Heart left ventricle (tissue), 16 donors: ENCODE results near the gene ANKRD61. TPM values are rescaled to one million over a fixed set of nuclear protein-coding genes. Genes with fewer than 3 reads are reported as not detected.
"Not testable (repeated sequence)": the region's sequence is repeated elsewhere in the genome, so short reads cannot be mapped to it uniquely, and the experiment has no call there.

ENCODE experiments used
- ATAC-seq, 4 donors: fragments of 200-7000 bp; cut with Tn5 transposase; one replicate each; pipeline ENCODE4 v1.9.1; 2020 to 2022; ENCODE audit warnings: moderate library complexity in 4 of 4, mild to moderate bottlenecking in 3 of 4, moderate number of reproducible peaks in 1 of 4
- DNase-seq, 5 donors: peaks; one replicate each; pipeline ENCODE4 v3.0.0-alpha.2; 2020
- H3K27ac ChIP-seq, 12 donors: fragments of 200-600 bp; sonication (generic) in 4 of 12; one replicate each; pipeline versions ENCODE4 v1.5.0 to v1.8.0; 2016 to 2022; ENCODE audit warnings: mild to moderate bottlenecking in 2 of 12
- H3K27me3 ChIP-seq, 9 donors: fragments of 200-600 bp; sonication (generic) in 2 of 9; one replicate each; pipeline versions ENCODE4 v1.5.1 to v1.8.0; 2016 to 2022; ENCODE audit warnings: mild to moderate bottlenecking in 3 of 9
- H3K36me3 ChIP-seq, 9 donors: fragments of 200-600 bp; sonication (generic) in 2 of 9; one replicate each; pipeline versions ENCODE4 v1.5.0 to v1.8.0; 2018 to 2022; ENCODE audit warnings: mild to moderate bottlenecking in 2 of 9
- H3K4me1 ChIP-seq, 12 donors: fragments of 200-600 bp; sonication (generic) in 4 of 12; one replicate each; pipeline versions ENCODE4 v1.5.0 to v1.8.0; 2016 to 2022; ENCODE audit warnings: mild to moderate bottlenecking in 3 of 12
- H3K4me3 ChIP-seq, 12 donors: fragments of 200-600 bp; sonication (generic) in 4 of 12; one replicate each; pipeline versions ENCODE4 v1.5.0 to v1.8.0; 2017 to 2022; ENCODE audit warnings: mild to moderate bottlenecking in 9 of 12, moderate library complexity in 4 of 12
- H3K9me3 ChIP-seq, 12 donors: fragments of 200-600 bp; sonication (generic) in 4 of 12; one replicate each; pipeline versions ENCODE4 v1.5.0 to v1.8.0; 2016 to 2022; ENCODE audit warnings: mild to moderate bottlenecking in 1 of 12
- POLR2A ChIP-seq, 2 donors: fragments of 450-650 bp; IDR thresholded peaks; one replicate each; pipeline ENCODE4 v1.6.1; 2017; ENCODE audit warnings: antibody characterized with exemption in 2 of 2, mild to moderate bottlenecking in 2 of 2, moderate library complexity in 2 of 2
- WGBS, 4 donors: extraction: QIAGEN DNeasy Blood & Tissue Kit in 2 of 4; methylation state at CpG; one replicate each; pipeline versions ENCODE4 v1.1.5 to v1.1.7; 2013 to 2018; 5-methylcytosine and 5-hydroxymethylcytosine counted together
- intact Hi-C, 10 donors: fragments of 100-400 bp; cut with DNase I; formaldehyde crosslinking; loops; one replicate each; pipeline versions ENCODE4 v1.11.1 to v1.14.2; 2022
- polyA plus RNA-seq, 2 donors: library from polyadenylated mRNA; stranded (reverse); fragments of 200-250 nt; gene quantifications; one replicate each; pipeline ENCODE4 v1.2.3, GENCODE V29; 2013
- total RNA-seq, 9 donors: library from RNA; depleted of rRNA in 2 of 9; stranded (reverse); fragments of >200 nt in 2 of 9; fragmentation: NEBNext Ultra II Directional in 3 of 9; extraction: Animal tissue kit (Norgen Biotek cat#: 25700) in 3 of 9; gene quantifications; one replicate each; pipeline versions ENCODE4 v1.1.0 to v1.2.4, GENCODE V29; 2016 to 2023
- TF ChIP-seq, protein P1 (sequence below), 12 donors: fragments of 200-600 bp; sonication (generic) in 4 of 12; IDR thresholded peaks; one replicate each; pipeline versions ENCODE4 v1.5.0 to v1.8.0; 2018 to 2022; ENCODE audit warnings: antibody characterized with exemption in 12 of 12, mild to moderate bottlenecking in 5 of 12
- donor health status: ischemic (EF 13 %, LVEDD 7.1; RV severe dilation, severe dysfunction).
- donor health status: healthy with polysubstance abuse.
- donor health status: DM: no; HTN: yes; CAD: no.
- donor health status: DM: no; HTN: no; CAD: no.
- donor health status: ischemic (EF 25% LVEDD 6.9; RV normal size, moderate dysfunction).
- donor health status: ischemic (EF 25% LVEDD 5.7; RV mildly dilated, moderate dysfunction).
- donor health status: healthy.
- donor health status: DM: yes; HTN: yes; CAD: no.
- donor health status: ischemic (EF 35%, LVEDD 5.7; RV mildly dilated, moderate dysfunction).
- donor health status: nonischemic (EF 11% LVEDD 7.7; RV severe dilation, severe dysfunction).
- donor health status: DM: yes; HTN: yes; CAD: no.
- donor health status: PGD.
- donor health status: ischemic (EF 29% LVEDD 5.4; RV normal size, mild dysfunction).
- donor health status: nonischemic (EF 23%, LVEDD 6.1; RV moderate dilation, normal function).

The ANKRD61 gene
- total and polyA plus RNA-seq, 11 donors, result 0.19 to 0.28 (median 0.25) TPM; not detected in 8

DNA sequence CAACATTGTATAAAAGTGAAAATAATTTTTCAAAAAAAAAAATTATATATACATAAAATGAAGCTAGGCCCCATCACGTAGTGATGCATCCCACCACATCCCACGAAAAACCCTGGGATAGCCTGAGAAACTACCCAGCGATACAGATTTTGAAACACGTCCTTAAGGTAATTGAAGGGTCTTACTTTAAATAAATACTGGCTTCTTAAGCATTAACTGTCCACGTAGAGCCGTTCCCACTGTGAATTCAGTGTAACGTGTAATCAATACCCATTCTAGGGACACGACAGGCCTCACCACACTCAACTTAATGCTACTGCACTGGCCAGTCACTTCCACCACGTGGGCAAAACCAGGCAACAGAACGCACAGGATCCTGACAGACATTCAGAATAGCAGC, 4.0 kb downstream of the ANKRD61 start:
- DNase-seq, result no peak
- Histone ChIP-seq H3K4me3 (no peak overlapping the region), H3K27me3 (no peaks in the 10 kb centered on the region), H3K4me1 (peaks cover 0 to 8% (median 0%) of the 10 kb centered on the region in 12 donors), H3K36me3 (peaks cover 0 to 94% (median 83%) of the 10 kb centered on the region in 9 donors), H3K27ac (no peak overlapping the region), H3K9me3 (no peaks in the 10 kb centered on the region)
- intact Hi-C loops, result loop anchor here in 1 of 10 donors (10.0 kb wide), 1 partner anchor 110 kb away; no protein-coding TSS in a partner anchor
- ATAC-seq, result no peak
- TF ChIP-seq, protein P1, sequence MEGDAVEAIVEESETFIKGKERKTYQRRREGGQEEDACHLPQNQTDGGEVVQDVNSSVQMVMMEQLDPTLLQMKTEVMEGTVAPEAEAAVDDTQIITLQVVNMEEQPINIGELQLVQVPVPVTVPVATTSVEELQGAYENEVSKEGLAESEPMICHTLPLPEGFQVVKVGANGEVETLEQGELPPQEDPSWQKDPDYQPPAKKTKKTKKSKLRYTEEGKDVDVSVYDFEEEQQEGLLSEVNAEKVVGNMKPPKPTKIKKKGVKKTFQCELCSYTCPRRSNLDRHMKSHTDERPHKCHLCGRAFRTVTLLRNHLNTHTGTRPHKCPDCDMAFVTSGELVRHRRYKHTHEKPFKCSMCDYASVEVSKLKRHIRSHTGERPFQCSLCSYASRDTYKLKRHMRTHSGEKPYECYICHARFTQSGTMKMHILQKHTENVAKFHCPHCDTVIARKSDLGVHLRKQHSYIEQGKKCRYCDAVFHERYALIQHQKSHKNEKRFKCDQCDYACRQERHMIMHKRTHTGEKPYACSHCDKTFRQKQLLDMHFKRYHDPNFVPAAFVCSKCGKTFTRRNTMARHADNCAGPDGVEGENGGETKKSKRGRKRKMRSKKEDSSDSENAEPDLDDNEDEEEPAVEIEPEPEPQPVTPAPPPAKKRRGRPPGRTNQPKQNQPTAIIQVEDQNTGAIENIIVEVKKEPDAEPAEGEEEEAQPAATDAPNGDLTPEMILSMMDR (IDR thresholded peaks at IDR 0.05), result no peak
- no peak for TF ChIP-seq POLR2A (IDR thresholded peaks at IDR 0.05)
- WGBS, 4 donors, result 93 to 96% (median 94%) methylated on average over 10 of the region's 10 CpGs

GRCh38 chr7:6035686-6036085, 4.5 kb downstream of the ANKRD61 start:
- Histone ChIP-seq H3K27ac (no peak overlapping the region), H3K4me3 (no peak overlapping the region), H3K9me3 (no peaks in the 10 kb centered on the region), H3K27me3 (no peaks in the 10 kb centered on the region), H3K36me3 (peaks cover 0 to 94% (median 83%) of the 10 kb centered on the region in 9 donors), H3K4me1 (peaks cover 0 to 8% (median 0%) of the 10 kb centered on the region in 12 donors)
- ATAC-seq, result no peak
- 91 to 94% (median 93%) methylated on average over 12 to 13 of the region's 13 CpGs for WGBS, 4 donors
- TF ChIP-seq, protein P1 (IDR thresholded peaks at IDR 0.05), result no peak
- intact Hi-C loops, result loop anchor here in 1 of 10 donors (10.0 kb wide), 1 partner anchor 109 kb away; no protein-coding TSS in a partner anchor
- no peak for DNase-seq

DNA sequence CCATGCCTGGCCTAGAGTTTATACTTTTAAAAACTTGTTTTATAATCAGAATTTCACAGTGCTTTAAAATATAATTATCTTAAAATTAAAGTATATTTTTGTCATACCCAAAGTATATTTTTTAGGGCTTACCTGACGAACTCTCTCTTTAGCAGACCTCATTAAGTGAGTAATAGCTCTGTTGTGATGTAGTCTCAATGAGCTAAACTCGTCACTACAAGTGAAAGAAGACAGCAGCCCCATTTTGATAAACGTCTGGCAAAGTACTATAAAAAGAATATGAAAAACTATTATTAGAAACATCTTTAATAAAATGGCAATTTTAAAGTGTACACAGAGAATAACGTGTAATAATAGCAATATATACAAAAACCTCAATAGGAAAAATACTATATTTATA, 18.6 kb downstream of the ANKRD61 start:
- H3K27ac ChIP-seq, result peak overlapping the region in 8 of 12 donors; percentile 41 to 71 (median 60)
- TF ChIP-seq, protein P1 (IDR thresholded peaks at IDR 0.05), result no peak
- TF ChIP-seq POLR2A (IDR thresholded peaks at IDR 0.05), result no peak
- no peaks in the 10 kb centered on the region for H3K27me3 ChIP-seq
- ATAC-seq (peak; percentile 61 to 80 (median 74)), DNase-seq (no peak)
- WGBS, 4 donors, result 39 to 54% (median 44%) methylated on average over 4 of the region's 4 CpGs
- H3K4me1 ChIP-seq, result peaks cover 0 to 12% (median 0%) of the 10 kb centered on the region in 12 donors
- no peak overlapping the region for H3K4me3 ChIP-seq
- peaks cover 0 to 100% (median 84%) of the 10 kb centered on the region in 9 donors for H3K36me3 ChIP-seq
- intact Hi-C loops, result no loop called here
- H3K9me3 ChIP-seq, result no peaks in the 10 kb centered on the region

GRCh38 chr7:6051185-6051584, 20.0 kb downstream of the ANKRD61 start:
- H3K4me1 ChIP-seq, result peaks cover 0 to 12% (median 0%) of the 10 kb centered on the region in 12 donors
- DNase-seq, H3K27me3 ChIP-seq, intact Hi-C loops, ATAC-seq, H3K9me3 ChIP-seq, H3K27ac ChIP-seq, H3K4me3 ChIP-seq: not testable (repeated sequence)
- H3K36me3 ChIP-seq, result peaks cover 0 to 89% (median 70%) of the 10 kb centered on the region in 9 donors
- WGBS, 4 donors, result 94 to 97% (median 96%) methylated on average over 9 of the region's 9 CpGs

DNA sequence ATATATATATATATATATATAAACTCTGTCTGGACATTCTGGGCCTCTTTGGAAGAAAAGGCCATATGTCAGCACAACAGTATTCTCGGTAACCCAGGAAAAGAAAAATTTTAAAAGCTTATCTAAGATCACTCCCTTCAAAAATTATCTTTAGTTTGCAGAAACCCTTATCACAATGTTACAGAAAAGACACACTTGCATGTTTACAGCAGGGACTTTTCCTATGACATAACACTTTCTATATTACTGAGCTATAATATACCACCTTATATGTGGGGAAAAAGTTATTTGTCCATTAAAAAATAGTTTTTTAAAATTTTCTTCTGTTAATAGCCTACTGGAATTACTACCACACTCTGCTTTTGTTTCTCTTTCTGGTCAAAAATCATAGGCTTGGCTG, 25.4 kb downstream of the ANKRD61 start:
- Histone ChIP-seq H3K9me3 (no peaks in the 10 kb centered on the region), H3K4me1 (peaks cover 6 to 27% (median 16%) of the 10 kb centered on the region in 12 donors), H3K27me3 (no peaks in the 10 kb centered on the region), H3K27ac (no peak overlapping the region), H3K4me3 (no peak overlapping the region), H3K36me3 (peaks cover 0 to 37% (median 28%) of the 10 kb centered on the region in 9 donors)
- WGBS, 4 donors, result 57 to 75% (median 71%) methylated on average over 1 of the region's 1 CpG
- DNase-seq (no peak), ATAC-seq (no peak)
- intact Hi-C loops, result no loop called here
- TF ChIP-seq, protein P1 (IDR thresholded peaks at IDR 0.05), result no peak
